ENCODE results near the gene ZIC1.

ZIC1 gene

DNA sequence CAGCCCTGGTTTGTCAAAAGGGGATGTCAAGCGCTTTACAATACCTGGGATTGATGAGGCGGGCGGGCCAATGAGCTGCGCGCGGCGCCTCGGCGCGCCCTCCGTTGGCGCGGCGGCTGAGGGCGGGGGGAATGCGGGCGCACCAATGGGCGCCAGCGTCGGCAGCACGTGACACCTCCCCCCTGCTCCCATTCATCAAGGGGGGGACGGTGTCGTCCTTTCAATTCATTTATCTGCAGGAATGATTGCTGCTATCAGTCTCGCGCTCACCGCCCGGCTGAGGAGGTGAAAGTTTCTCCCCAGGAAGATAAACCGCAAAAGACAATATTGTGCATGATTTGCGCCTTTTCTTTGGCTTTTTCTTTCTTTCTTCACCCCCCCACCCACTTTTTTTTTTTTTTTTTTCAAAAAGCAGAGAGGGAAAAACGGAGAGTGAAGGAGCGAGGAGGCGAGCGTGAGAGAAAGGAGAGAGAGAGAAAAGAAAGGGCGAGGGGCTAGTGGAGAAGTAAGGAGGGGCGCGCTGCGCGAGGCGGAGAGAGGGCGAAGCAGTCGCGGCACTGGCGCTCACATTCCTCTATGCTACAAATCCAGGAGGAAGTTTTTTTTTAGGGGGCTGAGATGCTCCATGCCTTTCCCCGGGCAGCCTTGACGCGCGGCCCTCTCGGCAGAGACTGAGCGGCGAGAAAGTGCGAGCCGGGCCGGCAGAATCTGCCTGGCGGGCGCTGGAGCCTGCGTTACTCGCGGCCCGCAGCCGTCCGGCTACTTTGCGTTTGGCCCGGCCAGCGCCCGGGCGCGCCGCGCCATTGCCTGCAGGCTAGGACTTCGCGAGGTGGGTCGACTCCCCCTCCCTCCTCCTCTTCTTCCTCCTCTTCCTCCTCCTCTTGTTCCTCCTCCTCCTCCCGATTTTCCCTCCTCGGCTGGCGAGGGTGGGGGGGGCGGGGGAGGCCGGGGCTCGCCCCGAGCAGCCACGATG, at the start of gene ZIC1:
ZIC1 (plus strand) TSS at position 223 of the 973 bp plus-strand sequence; CDS start at position 971, 748 bp downstream.
- DNase-seq, result no peak

DNA sequence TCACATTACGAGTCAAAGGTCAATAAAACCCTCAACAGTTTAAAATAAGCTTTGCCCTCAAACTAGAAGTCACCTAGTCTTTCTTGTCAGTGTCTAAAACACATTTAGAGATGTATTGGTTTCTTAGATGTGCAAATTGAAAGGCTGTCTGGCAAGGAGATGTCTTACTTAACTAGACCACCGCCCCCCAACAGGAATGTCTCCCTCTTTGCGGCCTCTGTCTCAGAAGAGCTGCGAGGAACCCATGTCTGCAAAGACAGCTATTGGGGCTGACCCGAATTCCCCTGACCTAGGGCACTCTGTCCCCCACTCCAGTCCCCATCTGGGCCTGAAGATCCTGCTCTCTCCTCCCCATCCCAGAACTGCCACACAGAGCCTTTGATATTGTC, 49.1 kb upstream of the ZIC1 start:
- no peak for DNase-seq

GRCh38 chr3:147360646-147361453, 48.3 kb upstream of the ZIC1 start:
- peak; percentile 84 for DNase-seq

GRCh38 chr3:147361454-147362420, 47.4 kb upstream of the ZIC1 start:
- peak; percentile 78 for DNase-seq

DNA sequence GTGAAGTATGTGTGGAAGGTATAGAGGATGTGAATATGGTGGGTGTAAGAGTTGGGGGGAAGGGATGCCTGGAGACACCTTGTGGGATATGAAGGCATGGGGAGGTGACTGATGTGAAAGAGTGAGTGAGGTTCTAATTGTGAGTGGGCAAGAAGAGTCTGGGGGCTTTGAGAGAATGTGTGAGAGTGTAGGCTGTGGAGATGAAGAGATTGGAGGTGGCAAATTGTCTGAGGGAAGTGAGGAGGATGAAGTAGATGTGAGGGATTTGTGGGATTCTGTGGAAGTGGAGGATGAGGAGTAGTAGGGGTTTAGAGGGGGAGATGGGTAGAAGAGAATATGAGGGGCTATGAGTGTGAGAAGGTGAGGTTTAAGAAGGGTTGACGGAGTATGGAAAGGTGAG, 44.4 kb upstream of the ZIC1 start:
- no peak for DNase-seq

GRCh38 chr3:147365196-147366115, 43.7 kb upstream of the ZIC1 start:
- DNase-seq, result no peak

- no peak for DNase-seq
Observed at GRCh38 chr3:147367676-147368075, 41.5 kb upstream of the ZIC1 start.

- no peak for DNase-seq
Observed at GRCh38 chr3:147368151-147368550, 41.0 kb upstream of the ZIC1 start.

- no peak for DNase-seq
Observed at GRCh38 chr3:147368561-147369221, 40.5 kb upstream of the ZIC1 start.

DNA sequence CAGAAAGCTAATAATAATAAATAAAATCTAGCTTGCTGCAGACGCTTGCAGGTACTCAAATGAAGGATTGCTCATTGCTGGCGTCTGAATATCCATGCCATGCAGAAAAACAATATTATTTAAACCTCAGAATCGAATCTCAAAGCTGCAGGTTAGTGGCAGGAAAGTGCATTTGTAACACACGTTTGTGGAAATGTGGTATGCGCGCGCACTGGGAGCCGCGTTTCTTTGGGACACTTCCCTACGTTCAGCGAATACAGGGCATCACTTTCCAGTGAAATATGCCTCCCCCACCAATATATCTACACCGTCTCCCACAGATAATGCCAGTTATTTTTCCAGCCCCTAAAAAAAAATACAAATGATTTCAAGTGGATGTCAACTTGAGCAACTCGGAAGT, 39.9 kb upstream of the ZIC1 start:
- DNase-seq, result no peak

DNA sequence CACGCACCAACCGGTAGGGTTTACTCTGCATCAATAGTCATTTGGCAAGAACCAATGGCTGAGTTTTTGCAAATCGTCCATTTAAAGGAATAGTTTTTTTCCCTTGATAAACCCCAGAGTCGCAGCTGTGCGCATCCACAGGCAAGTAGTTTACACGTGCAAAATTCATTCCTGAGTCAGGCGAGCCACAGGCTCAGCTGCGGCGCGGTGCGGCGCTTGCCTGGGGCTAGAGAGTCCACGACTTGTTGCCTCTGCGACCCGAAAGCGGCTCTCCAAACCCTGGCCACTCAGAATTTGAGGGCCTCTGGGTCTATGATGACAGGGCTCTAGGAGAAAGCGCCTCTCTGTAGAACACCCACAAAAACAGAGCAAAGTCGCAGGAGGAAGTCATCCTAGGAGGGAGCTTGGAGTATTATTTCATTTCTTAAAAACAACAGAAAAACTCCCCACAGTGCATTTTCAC, 39.5 kb upstream of the ZIC1 start:
- DNase-seq, result no peak

DNA sequence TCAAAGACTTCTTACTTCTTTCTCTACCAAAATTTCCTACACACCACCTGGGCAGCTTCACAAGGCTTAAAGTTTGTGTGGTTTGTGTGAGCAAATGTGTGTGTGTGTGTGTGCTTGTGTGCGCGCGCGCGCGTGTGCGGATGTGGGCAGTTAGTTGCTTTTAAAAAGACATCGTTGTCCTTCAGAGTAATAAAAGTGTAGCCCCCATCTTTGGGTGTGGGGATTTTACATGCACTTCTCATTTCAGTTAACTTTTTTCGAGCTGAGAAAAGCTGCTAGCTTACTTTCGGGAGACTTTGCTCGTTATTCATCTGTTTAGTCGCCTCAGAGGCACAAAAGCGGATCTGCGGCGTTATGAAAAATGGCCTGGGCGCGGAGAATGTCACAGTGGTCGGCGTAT, 38.8 kb upstream of the ZIC1 start:
- no peak for DNase-seq

- DNase-seq, result no peak
Observed at GRCh38 chr3:147371140-147371539, 38.0 kb upstream of the ZIC1 start.

- DNase-seq, result no peak
Observed at GRCh38 chr3:147371771-147372340, 37.3 kb upstream of the ZIC1 start.

- no peak for DNase-seq
Observed at GRCh38 chr3:147372525-147373027, 36.6 kb upstream of the ZIC1 start.

DNA sequence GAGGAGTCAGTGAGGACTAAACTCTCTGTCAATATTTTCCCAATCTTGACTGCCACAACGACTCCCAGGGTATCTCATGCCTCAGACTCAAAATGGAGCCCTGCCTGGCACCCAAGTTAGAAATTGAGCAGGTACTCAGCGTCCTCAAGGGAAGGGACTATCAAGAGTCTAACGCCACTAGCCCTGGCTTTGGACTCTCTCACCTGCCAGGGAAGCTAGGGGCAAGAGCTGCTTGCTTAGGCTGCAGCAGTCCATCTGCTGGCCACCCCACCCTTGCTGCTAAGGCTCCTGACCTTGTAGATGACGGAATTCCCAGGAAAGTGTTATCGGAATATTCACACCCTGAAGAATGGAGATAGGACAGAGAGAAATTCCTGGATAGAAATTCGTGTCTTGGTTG, 35.9 kb upstream of the ZIC1 start:
- DNase-seq, result no peak

DNA sequence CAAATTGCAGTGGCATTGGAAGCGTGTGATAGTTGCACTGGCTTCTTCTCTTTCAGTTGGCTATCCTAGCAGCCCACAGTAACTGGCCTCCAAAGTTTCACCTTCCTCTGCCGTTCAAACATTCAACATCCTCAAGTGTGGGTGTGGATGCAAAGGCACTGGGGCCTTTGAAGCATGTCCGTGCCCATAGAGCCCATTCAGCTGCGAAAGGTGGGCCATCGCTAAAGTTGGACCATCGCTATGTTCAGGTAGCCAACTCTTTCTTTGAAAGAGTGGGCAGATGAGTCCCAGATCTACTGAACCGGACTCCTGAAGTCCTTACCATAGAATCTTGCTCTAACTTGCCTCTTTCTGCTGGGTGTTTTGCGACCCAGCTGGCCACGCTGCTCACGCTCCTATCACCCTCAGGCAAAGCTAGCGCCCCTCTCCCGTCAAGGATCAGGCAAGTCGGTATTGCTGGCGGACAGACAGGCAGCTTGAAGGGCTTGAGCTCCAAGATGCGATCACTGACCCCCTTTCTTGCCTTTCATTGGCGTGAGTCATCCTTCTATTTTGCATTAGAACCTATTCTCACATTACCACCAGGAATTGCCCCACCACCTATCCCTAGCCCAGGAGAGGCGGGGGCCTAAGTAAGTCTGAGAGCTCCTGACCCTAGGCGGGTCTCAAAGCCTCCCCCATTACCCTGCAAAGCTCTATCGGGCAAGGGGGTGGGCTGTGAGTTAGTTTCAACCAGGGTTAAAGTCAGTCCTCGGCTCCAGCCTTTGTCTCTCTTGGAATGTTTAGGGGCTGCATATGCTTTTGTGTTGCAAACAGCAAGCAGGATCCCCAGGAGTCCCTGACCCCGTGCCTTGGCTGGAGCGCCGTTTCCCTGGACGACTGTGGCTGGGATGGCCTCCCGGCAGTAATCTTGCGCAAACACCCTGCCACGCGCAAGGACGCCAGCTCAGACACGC, 31.5 kb upstream of the ZIC1 start:
- DNase-seq, result no peak

DNA sequence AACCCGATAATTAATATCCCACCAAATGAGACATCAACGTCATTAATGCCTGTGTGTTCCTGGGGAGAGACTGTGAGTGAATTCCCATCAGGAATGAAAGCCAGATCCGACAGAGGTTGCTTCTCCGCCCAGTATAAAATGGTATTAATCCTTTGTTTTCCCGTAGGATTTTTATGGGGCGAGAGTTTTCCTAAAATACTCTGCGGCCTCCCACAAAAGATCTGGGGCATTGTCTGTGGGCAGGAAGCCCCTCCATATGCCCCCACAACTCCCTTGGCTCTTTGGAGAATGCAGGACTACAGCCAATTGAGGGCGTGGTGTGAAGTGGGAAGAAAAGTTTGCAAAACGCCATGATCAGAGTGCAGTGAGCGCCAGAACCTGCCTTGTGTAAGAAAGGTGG, 29.5 kb upstream of the ZIC1 start:
- DNase-seq, result no peak

DNA sequence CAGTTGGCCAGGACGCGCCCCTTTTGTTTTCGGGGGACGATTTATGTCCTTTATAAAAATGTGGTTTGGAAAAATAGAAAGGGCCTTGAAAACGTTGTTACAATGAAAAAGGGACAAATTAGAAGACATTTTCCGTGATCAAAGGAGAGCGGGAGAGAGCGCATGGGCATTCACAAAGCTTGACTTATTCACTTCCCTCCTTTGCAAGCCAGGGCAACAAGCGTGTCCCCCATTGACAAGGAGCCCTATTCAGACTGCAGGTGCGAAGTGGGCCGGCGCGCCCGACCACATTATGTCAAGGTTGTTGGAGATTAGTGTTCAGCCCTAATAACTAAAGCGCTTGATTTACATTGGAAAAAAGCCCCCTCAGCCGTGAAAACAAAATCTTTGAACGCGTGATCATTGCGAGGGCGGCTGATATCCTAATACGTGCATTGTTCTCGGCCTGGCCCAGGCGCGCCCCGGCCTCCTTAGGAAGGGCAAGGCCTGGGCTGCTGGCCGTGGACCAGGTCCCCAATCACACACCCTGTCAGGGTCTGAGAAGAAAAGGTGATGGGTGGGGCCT, 28.7 kb upstream of the ZIC1 start:
- DNase-seq, result no peak
